Measurements from ENCODE around the gene SESTD1. TPM values are rescaled to one million over a fixed set of nuclear protein-coding genes. Genes with fewer than 3 reads are reported as not detected.

The SESTD1 gene
- total and polyA plus RNA-seq, 9 of the 15 experiments (the other 6 are each of a cell fraction or from before 2014, with no cell fraction given) = 0.32 to 5.6 (median 2.1) TPM

- TF ChIP-seq MYC (IDR thresholded peaks at IDR 0.05; ENCODE audit: low read depth, low read length) (no peak), MYC (CRISPR knock-in tag; IDR thresholded peaks at IDR 0.05; ENCODE audit: borderline replicate concordance, low read depth) (no peak), CHD7 (IDR thresholded peaks at IDR 0.05; ENCODE audit: low read depth, low read length) (no peak), MCM7 (IDR thresholded peaks at IDR 0.05) (no peak)
- Histone ChIP-seq H3K9ac (ENCODE audit: insufficient read depth in 1 of 2, low read depth in 2 of 2, low read length in 2 of 2) (no peak overlapping the region), H3K27ac (ENCODE audit: extremely low read depth, low read depth, low read length) (no peak overlapping the region), H3K79me2 (ENCODE audit: control insufficient read depth, insufficient read depth, low read length) (no peaks in the 10 kb centered on the region), H3K4me3 (no peak overlapping the region), H3K27me3 (ENCODE audit: control insufficient read depth in 2 of 2, insufficient read depth in 2 of 2, low read length in 2 of 2) (no peaks in the 10 kb centered on the region), H3K4me2 (ENCODE audit: insufficient read depth, low read length) (no peak overlapping the region), H3K9me1 (ENCODE audit: control insufficient read depth, insufficient read depth, low read length) (no peaks in the 10 kb centered on the region), H3K9me3 (replicated peaks; ENCODE audit: control insufficient read depth, insufficient read depth, low read depth, low read length) (no peaks in the 10 kb centered on the region; the same call in 1 of the 2 replicates), H4K20me1 (replicated peaks; ENCODE audit: control insufficient read depth, insufficient read depth, low read length) (no peaks in the 10 kb centered on the region), H3K36me3 (ENCODE audit: control insufficient read depth, insufficient read depth, low read length) (no peaks in the 10 kb centered on the region), H2AFZ (ENCODE audit: low read depth, low read length) (no peak overlapping the region), H3K4me1 (replicated peaks in 1 of 2; ENCODE audit: control insufficient read depth in 2 of 2, insufficient read depth in 2 of 2, low read length in 2 of 2) (no peaks in the 10 kb centered on the region)
- POLR2A ChIA-PET = no interaction called here
- ATAC-seq = no peak
- intact Hi-C loops (cut with micrococcal nuclease) (no loop called here), in situ Hi-C loops (cut with MboI) (no loop called here)
- 0% methylated on average over 3 of the region's 3 CpGs for WGBS (ENCODE audit: insufficient coverage, low coverage, missing lambda C conversion rate)
- CTCF ChIA-PET (ENCODE audit: low intra/inter-chr PET ratio) = no interaction called here
- no peak for DNase-seq (ENCODE audit: extremely low read depth in 1 of 4, low spot score in 3 of 4)
- no peak for FAIRE-seq
- BruUV-seq (replicated peaks) = no TSS peak
Measured at GRCh38 chr2:179305125-179305524, 40.5 kb upstream of the SESTD1 start.

Data from K562 (cell line).